ENCODE measurements around the gene MRPS18C.

DNA sequence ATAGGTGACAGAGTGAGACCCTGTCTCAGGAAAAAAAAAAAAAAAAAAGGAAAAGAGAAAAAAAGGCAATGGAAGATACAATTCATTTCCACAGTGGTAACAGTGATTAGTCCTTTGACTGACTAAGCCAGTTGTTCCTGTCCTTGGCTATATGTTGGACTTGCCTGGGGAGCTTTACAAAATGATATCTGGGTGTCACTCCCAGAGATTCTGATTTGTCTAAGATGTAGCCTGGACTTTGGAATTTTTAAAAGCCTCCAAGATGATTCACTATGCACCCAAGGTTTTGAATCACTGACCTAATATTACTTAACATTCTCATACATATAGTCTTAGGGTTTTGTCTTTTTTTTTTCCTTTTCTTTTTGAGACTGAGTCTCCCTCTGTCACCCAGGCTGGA is 17.1 kb upstream of the MRPS18C start:
- TF ChIP-seq, protein P1, sequence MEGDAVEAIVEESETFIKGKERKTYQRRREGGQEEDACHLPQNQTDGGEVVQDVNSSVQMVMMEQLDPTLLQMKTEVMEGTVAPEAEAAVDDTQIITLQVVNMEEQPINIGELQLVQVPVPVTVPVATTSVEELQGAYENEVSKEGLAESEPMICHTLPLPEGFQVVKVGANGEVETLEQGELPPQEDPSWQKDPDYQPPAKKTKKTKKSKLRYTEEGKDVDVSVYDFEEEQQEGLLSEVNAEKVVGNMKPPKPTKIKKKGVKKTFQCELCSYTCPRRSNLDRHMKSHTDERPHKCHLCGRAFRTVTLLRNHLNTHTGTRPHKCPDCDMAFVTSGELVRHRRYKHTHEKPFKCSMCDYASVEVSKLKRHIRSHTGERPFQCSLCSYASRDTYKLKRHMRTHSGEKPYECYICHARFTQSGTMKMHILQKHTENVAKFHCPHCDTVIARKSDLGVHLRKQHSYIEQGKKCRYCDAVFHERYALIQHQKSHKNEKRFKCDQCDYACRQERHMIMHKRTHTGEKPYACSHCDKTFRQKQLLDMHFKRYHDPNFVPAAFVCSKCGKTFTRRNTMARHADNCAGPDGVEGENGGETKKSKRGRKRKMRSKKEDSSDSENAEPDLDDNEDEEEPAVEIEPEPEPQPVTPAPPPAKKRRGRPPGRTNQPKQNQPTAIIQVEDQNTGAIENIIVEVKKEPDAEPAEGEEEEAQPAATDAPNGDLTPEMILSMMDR (IDR thresholded peaks at IDR 0.05) = no peak
- no peak for TF ChIP-seq POLR2A (IDR thresholded peaks at IDR 0.05)

Data from heart left ventricle (tissue), 13 donors.